Mucosa of rectum (tissue), 2 donors: Measurements from ENCODE around the gene RPS13.
"Not testable (repeated sequence)": the region's sequence is repeated elsewhere in the genome, so short reads cannot be mapped to it uniquely, and the experiment has no call there.

ENCODE experiments used
- H3K27ac ChIP-seq, 2 donors: one replicate each; pipeline ENCODE4 v1.7.0; 2013; ENCODE audit warnings: inconsistent platforms in 2 of 2, low read depth in 2 of 2, low read length in 2 of 2
- H3K27me3 ChIP-seq, 2 donors: one replicate each; pipeline ENCODE4 v1.7.0; 2013; ENCODE audit warnings: low read length in 2 of 2; ENCODE audit not compliant: control insufficient read depth in 2 of 2, insufficient read depth in 2 of 2
- H3K36me3 ChIP-seq, 2 donors: one replicate each; pipeline ENCODE4 v1.7.0; 2013; ENCODE audit warnings: low read length in 2 of 2; ENCODE audit not compliant: control insufficient read depth in 2 of 2, insufficient read depth in 2 of 2
- H3K4me1 ChIP-seq, 2 donors: one replicate each; pipeline ENCODE4 v1.7.0; 2013; ENCODE audit warnings: low read length in 2 of 2, mild to moderate bottlenecking in 1 of 2; ENCODE audit not compliant: control insufficient read depth in 2 of 2, insufficient read depth in 2 of 2
- H3K4me3 ChIP-seq, 2 donors: one replicate each; pipeline ENCODE4 v1.7.0; 2013; ENCODE audit warnings: low read length in 2 of 2
- H3K9ac ChIP-seq, 2 donors: one replicate each; pipeline ENCODE4 v1.7.0; 2013; ENCODE audit warnings: low read length in 2 of 2, low read depth in 1 of 2, mild to moderate bottlenecking in 1 of 2
- H3K9me3 ChIP-seq, 2 donors: one replicate each; pipeline ENCODE4 v1.7.0; 2013; ENCODE audit warnings: low read length in 2 of 2; ENCODE audit not compliant: control insufficient read depth in 2 of 2
- donor health status: healthy.
- donor health status: Normal muscosa, but diverticular disease.

RPS13 gene

GRCh38 chr11:17036666-17037658 is 40.5 kb downstream of the RPS13 start:
- H3K4me3 ChIP-seq, result no peak overlapping the region
- H3K9me3 ChIP-seq, result no peaks in the 10 kb centered on the region
- H3K9ac ChIP-seq, result no peak overlapping the region
- H3K27ac ChIP-seq, result no peak overlapping the region
- H3K36me3 ChIP-seq, result no peaks in the 10 kb centered on the region
- H3K27me3 ChIP-seq, result no peaks in the 10 kb centered on the region
- no peaks in the 10 kb centered on the region for H3K4me1 ChIP-seq

- not testable (repeated sequence) for H3K9me3 ChIP-seq, H3K36me3 ChIP-seq, H3K27ac ChIP-seq, H3K4me1 ChIP-seq, H3K4me3 ChIP-seq, H3K27me3 ChIP-seq, H3K9ac ChIP-seq
These were observed 43.4 kb downstream of the RPS13 start for GRCh38 chr11:17034027-17034426.

GRCh38 chr11:17026487-17027082 is 50.9 kb downstream of the RPS13 start:
- Histone ChIP-seq H3K9ac (no peak overlapping the region), H3K36me3 (no peaks in the 10 kb centered on the region), H3K4me1 (no peaks in the 10 kb centered on the region), H3K27me3 (no peaks in the 10 kb centered on the region), H3K27ac (no peak overlapping the region), H3K9me3 (no peaks in the 10 kb centered on the region), H3K4me3 (no peak overlapping the region)

- H3K4me3 ChIP-seq, result no peak overlapping the region
- H3K27me3 ChIP-seq, result no peaks in the 10 kb centered on the region
- H3K27ac ChIP-seq, result no peak overlapping the region
- no peaks in the 10 kb centered on the region for H3K4me1 ChIP-seq
- H3K36me3 ChIP-seq, result no peaks in the 10 kb centered on the region
- no peaks in the 10 kb centered on the region for H3K9me3 ChIP-seq
- H3K9ac ChIP-seq, result no peak overlapping the region
These were observed 52.5 kb downstream of the RPS13 start for GRCh38 chr11:17024924-17025323.
